Fibroblast of pulmonary artery (primary cell): Measurements from ENCODE around the gene ZNF622.

ENCODE experiments used
- DNase-seq: peaks from one replicate; pipeline ENCODE4 v3.0.0-alpha.2; 2010; ENCODE audit warnings: low read depth
- H3K4me3 ChIP-seq: replicated peaks from 2 replicates; pipeline ENCODE4 v1.5.1; 2011; ENCODE audit warnings: low read depth, mild to moderate bottlenecking, control low read depth, low read length, moderate library complexity
- CTCF ChIP-seq: IDR thresholded peaks from 2 replicates; pipeline ENCODE4 v1.5.1; 2011; ENCODE audit warnings: mild to moderate bottlenecking, control low read depth, low read length, inconsistent platforms; ENCODE audit errors: missing control alignments

ZNF622 gene

GRCh38 chr5:16431490-16431889, 34.1 kb downstream of the ZNF622 start:
- H3K4me3 ChIP-seq, result no peak overlapping the region
- no peak for DNase-seq
- no peak for TF ChIP-seq CTCF

GRCh38 chr5:16430349-16431089, 35.1 kb downstream of the ZNF622 start:
- no peak for TF ChIP-seq CTCF
- no peak for DNase-seq
- no peak overlapping the region for H3K4me3 ChIP-seq

GRCh38 chr5:16428359-16428758, 37.2 kb downstream of the ZNF622 start:
- H3K4me3 ChIP-seq, result no peak overlapping the region
- DNase-seq, result no peak
- no peak for TF ChIP-seq CTCF

- H3K4me3 ChIP-seq, result no peak overlapping the region
These were observed 38.0 kb downstream of the ZNF622 start for GRCh38 chr5:16427587-16427986.

GRCh38 chr5:16418471-16418922, 47.1 kb downstream of the ZNF622 start:
- DNase-seq, result no peak
- H3K4me3 ChIP-seq, result no peak overlapping the region
- TF ChIP-seq CTCF, result no peak

More at GRCh38 chr5:16427587-16427986, 38.0 kb downstream of the ZNF622 start:
- no peak for TF ChIP-seq CTCF
- DNase-seq, result no peak

GRCh38 chr5:16417398-16418074, 48.1 kb downstream of the ZNF622 start:
- no peak overlapping the region for H3K4me3 ChIP-seq
- no peak for DNase-seq
- TF ChIP-seq CTCF, result no peak
